Measurements from ENCODE around the gene OARD1. TPM values are rescaled to one million over a fixed set of nuclear protein-coding genes. Genes with fewer than 3 reads are reported as not detected.
A peak's percentile ranks its signal among the peaks of the same experiment; 100 is the strongest.

The OARD1 gene
- total and polyA plus RNA-seq, 2 of the 8 experiments (the other 6 are each of a cell fraction or from before 2014, with no cell fraction given): 16.8 to 35.8 TPM

DNA sequence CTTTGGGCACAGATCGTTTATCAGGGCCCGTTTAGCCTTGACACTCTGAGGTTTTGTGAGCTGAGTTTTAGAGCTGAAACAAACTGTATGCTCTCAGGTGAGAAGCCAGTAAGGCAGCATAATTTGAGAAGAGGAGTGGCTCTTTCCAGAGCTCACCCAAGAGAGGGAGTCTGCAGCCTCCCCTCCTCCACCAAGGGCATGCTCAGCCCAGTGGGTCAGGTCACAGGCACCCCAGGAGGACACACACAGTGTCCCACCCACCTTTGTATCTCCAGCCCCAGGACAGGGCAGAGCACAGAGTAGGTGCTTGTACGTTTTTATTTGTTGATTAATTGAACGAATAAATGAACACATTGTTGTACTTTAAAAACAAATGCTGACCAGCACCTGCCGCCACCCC is 26.5 kb downstream of the OARD1 start:
- 85% methylated on average over 5 of the region's 5 CpGs; no CpG with 5 or more reads in 1 of the 2 experiments for WGBS, 2 experiments (ENCODE audit: extremely low coverage in 1 of 2, insufficient coverage in 1 of 2, insufficient read length in 1 of 2, insufficient replicate concordance in 2 of 2, low coverage in 1 of 2, low lambda C conversion rate in 2 of 2, missing lambda C conversion rate in 1 of 2)
- FAIRE-seq: no peak
- POLR2A ChIA-PET (ENCODE audit: partially characterized antibody): interaction anchor here (1.0 kb wide), 1 partner anchor 11 kb away, joined by 5 read pairs; no protein-coding TSS in a partner anchor
- no peak for TF ChIP-seq JUND (IDR thresholded peaks at IDR 0.05; ENCODE audit: low read length)
- TF ChIP-seq, protein P1, sequence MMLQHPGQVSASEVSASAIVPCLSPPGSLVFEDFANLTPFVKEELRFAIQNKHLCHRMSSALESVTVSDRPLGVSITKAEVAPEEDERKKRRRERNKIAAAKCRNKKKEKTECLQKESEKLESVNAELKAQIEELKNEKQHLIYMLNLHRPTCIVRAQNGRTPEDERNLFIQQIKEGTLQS (IDR thresholded peaks at IDR 0.05; ENCODE audit: insufficient read depth, low read depth, low read length): no peak
- no peak for TF ChIP-seq FOSL1 (IDR thresholded peaks at IDR 0.05; ENCODE audit: insufficient read depth, low read depth, low read length)

More for the DNA sequence above, 26.5 kb downstream of the OARD1 start:
- no peaks in the 10 kb centered on the region for H3K23me2 ChIP-seq (ENCODE audit: low read depth, low read length)
- H2AFZ ChIP-seq (ENCODE audit: low read length): no peak overlapping the region
- no peak overlapping the region for H2BK12ac ChIP-seq (ENCODE audit: low read depth, low read length)
- H3K4me3 ChIP-seq (ENCODE audit: extremely low read depth in 1 of 4, insufficient read depth in 2 of 4, low read depth in 3 of 4, low read length in 4 of 4): no peak overlapping the region
- no peak overlapping the region for H4K5ac ChIP-seq (ENCODE audit: insufficient read length, low read depth, low read length)
- H3K23ac ChIP-seq (ENCODE audit: insufficient read length): no peak overlapping the region
- H4K20me1 ChIP-seq (replicated peaks in 1 of 2; ENCODE audit: control insufficient read depth in 1 of 2, insufficient read depth in 2 of 2, low read length in 2 of 2): no peaks in the 10 kb centered on the region
- no peak overlapping the region for H2BK15ac ChIP-seq (ENCODE audit: low read length)
- no peaks in the 10 kb centered on the region for H3K79me2 ChIP-seq (ENCODE audit: control insufficient read depth in 1 of 2, insufficient read depth in 2 of 2, low read length in 2 of 2)
- H3K56ac ChIP-seq (replicated peaks; ENCODE audit: insufficient read length, low read depth, low read length): no peak overlapping the region
- H3K18ac ChIP-seq (ENCODE audit: extremely low read depth, low read length): no peak overlapping the region
- H3K4ac ChIP-seq (replicated peaks; ENCODE audit: insufficient read length, low read depth, low read length): no peak overlapping the region
- no peak for DNase-seq (ENCODE audit: low read depth in 1 of 2, low spot score in 2 of 2)
- H2BK20ac ChIP-seq (ENCODE audit: low read length): no peak overlapping the region
- H2BK5ac ChIP-seq (ENCODE audit: low read depth, low read length): no peak overlapping the region
- H3K4me1 ChIP-seq (replicated peaks in 1 of 4; ENCODE audit: control insufficient read depth in 3 of 4, insufficient read depth in 4 of 4, low read length in 3 of 4): no peaks in the 10 kb centered on the region
- 0 out of 2 replicates have a peak overlapping the region, but pooled peaks have one; percentile 12 for H4K8ac ChIP-seq (ENCODE audit: extremely low read depth, insufficient read depth, low read length)
- H3K9ac ChIP-seq (replicated peaks in 1 of 4; ENCODE audit: extremely low read depth in 1 of 4, low read depth in 3 of 4, low read length in 3 of 4): no peak overlapping the region
- no peak overlapping the region for H3K27ac ChIP-seq (ENCODE audit: low read depth, low read length)
- H3K36me3 ChIP-seq (ENCODE audit: control insufficient read depth in 2 of 4, insufficient read depth in 4 of 4, low read length in 3 of 4): no peaks in the 10 kb centered on the region
- CTCF ChIA-PET (ENCODE audit: partially characterized antibody): interaction anchor here (0.9 to 2.5 kb wide), 11 partner anchors 9 to 157 kb away, joined by 3 to 15 read pairs (median 4); partner anchors contain the start of gene NFYA
- no peak overlapping the region for H3K14ac ChIP-seq (ENCODE audit: insufficient read length)
- H3K9me3 ChIP-seq (ENCODE audit: insufficient read depth in 2 of 2, low read depth in 1 of 2, low read length in 1 of 2): no peaks in the 10 kb centered on the region
- H3K79me1 ChIP-seq (ENCODE audit: low read depth, low read length): no peaks in the 10 kb centered on the region
- no peaks in the 10 kb centered on the region for H3K27me3 ChIP-seq (replicated peaks in 1 of 4; ENCODE audit: control insufficient read depth in 3 of 4, extremely low read depth in 1 of 4, insufficient read depth in 3 of 4, low read length in 3 of 4)
- H3K4me2 ChIP-seq (ENCODE audit: insufficient read depth in 1 of 2, low read depth in 2 of 2, low read length in 2 of 2): no peak overlapping the region
- H2AK5ac ChIP-seq (ENCODE audit: low read depth, low read length): no peak overlapping the region
- H2BK120ac ChIP-seq (replicated peaks; ENCODE audit: low read depth, low read length): no peak overlapping the region
- no peak overlapping the region for H4K91ac ChIP-seq (replicated peaks; ENCODE audit: insufficient read length, low read length)
